HAP-1 (cell line): ENCODE results near the gene MYLK2.

Experiments
- DNase-seq, 2 experiments: peaks; one replicate each; pipeline ENCODE4 v3.0.0-alpha.2; 2016 to 2020; ENCODE audit warnings: low spot score in 2 of 2
- H3K27me3 ChIP-seq: fragments of 250-450 bp; sonication (Bioruptor Pico); 2 replicates; pipeline ENCODE4 v1.5.1; 2020; ENCODE audit warnings: low read depth, mild to moderate bottlenecking, moderate library complexity
- H3K36me3 ChIP-seq: fragments of 250-450 bp; sonication (Bioruptor Pico); replicated peaks from 2 replicates; pipeline ENCODE4 v1.5.1; 2020; ENCODE audit warnings: mild to moderate bottlenecking
- H3K4me1 ChIP-seq: fragments of 250-450 bp; sonication (Bioruptor Pico); 2 replicates; pipeline ENCODE4 v1.5.1; 2020; ENCODE audit warnings: mild to moderate bottlenecking
- H3K4me3 ChIP-seq: fragments of 250-450 bp; sonication (Bioruptor Pico); 2 replicates; pipeline ENCODE4 v1.5.1; 2020; ENCODE audit warnings: mild to moderate bottlenecking, moderate library complexity
- H3K9me3 ChIP-seq: fragments of 250-450 bp; sonication (Bioruptor Pico); 2 replicates; pipeline ENCODE4 v1.5.1; 2020; ENCODE audit warnings: mild to moderate bottlenecking, moderate library complexity
- in situ Hi-C: fragments of 300-500 bp; cut with MboI; formaldehyde crosslinking; loops from 3 replicates; pipeline ENCODE4 v1.14.3; 2020; ENCODE audit warnings: low sequenced_read_pairs, inconsistent platforms, mixed read lengths

Gene MYLK2

DNA sequence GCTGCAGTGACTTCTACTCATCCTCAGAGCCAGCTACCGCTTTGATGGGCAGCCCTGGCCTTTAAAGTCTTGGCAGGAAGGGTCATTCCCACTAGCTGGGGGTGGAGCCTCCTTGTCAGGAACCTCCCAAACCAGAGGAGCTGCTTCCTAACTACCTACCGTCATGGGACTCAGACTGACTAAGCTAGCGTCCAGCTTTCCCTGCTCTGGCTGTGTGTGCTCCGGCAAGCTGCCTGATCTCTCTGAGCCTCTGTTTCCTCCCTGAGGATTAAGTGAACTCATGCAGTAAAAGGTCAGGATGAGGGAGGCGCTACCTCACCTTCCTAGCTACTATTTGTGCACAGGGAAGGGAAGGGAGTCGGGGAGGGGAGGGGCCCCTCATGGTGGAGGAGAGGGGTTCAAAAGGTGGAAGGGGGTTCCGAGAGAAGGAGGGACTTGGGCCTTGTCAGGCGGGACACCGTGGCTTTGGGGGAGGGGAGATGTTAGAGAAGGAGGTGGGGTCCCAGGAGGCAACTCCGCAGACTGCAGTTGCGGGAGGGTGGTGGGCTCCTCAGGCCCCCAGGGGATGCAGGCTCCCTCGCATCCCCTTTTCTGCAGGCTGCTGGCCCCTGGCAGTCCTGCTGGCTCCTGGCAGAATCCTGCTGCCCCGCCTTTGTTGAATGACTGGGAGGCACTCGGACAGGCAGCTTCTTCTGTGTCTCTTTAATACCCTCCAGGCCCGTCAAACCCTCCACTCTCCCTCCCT lies 41.4 kb downstream of the MYLK2 start:
- Histone ChIP-seq H3K36me3 (no peaks in the 10 kb centered on the region), H3K4me1 (peaks cover 10% of the 10 kb centered on the region), H3K4me3 (peak overlapping the region; percentile 45), H3K27me3 (peaks cover 4% of the 10 kb centered on the region), H3K9me3 (no peaks in the 10 kb centered on the region)
- in situ Hi-C loops = loop anchor here (5.0 kb wide), 1 partner anchor 92 kb away; the partner anchor contains the start of gene PDRG1
- DNase-seq = peak in 1 of 2 experiments; percentile 20

DNA sequence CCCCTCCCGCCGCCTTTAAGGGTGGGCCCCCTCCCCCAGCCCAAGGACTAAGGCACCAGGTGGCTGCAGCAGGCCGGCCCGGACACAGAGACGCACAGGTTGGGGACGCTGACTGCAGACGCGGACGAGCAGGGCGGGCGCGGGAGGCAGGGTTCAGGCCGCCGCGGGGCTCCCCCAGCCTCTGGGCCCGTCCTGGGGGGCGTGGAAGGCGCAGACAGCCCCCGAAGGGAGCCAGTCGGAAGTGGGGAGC lies 41.9 kb downstream of the MYLK2 start:
- in situ Hi-C loops = loop anchor here (5.0 kb wide), 1 partner anchor 91 kb away; the partner anchor contains the start of gene PDRG1
- Histone ChIP-seq H3K4me3 (peak overlapping the region; percentile 45), H3K4me1 (peaks cover 10% of the 10 kb centered on the region), H3K27me3 (no peaks in the 10 kb centered on the region; the same call in 1 of the 2 replicates), H3K9me3 (no peaks in the 10 kb centered on the region), H3K36me3 (no peaks in the 10 kb centered on the region)
- DNase-seq = peak in 1 of 2 experiments; percentile 74

DNA sequence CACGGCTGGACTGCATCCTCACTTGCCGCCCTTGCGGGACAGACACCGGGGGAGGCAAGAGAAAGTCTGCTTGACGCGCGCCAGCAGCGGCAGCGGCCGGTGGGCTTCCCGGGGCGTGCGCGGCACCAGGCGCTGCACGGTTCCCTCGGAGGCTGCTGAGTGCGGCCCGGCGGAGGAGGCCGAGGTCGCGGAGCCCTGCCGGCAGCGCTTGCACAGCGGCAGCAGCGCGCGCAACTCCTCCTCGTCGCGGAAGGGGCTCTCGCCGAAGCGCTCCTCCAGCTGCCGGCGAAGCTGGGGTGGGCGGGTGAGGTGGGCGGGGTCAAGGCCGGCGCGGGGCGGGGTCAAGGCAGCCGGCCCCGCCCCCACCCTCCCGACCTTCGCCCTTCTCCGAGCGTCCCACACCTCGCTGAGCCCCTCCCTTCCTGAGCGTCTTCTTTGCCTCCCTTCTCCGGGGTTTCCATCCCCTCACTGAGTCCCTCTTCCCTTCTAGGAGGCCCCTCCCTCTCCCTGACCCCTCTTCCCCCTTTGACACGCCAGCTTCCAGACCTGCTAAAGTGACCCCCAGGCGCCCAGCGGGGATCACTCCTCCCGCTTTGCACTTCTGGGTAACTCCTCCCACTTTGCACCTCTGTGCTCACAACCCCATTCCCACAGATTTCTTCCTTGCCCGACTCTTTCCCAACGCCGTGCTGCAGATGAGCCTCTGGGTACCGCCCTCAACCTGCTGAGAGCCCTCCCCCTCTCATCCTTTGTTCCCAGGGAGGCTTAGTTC lies 42.4 kb downstream of the MYLK2 start:
- Histone ChIP-seq H3K27me3 (no peaks in the 10 kb centered on the region), H3K4me3 (peak overlapping the region; percentile 45), H3K9me3 (no peaks in the 10 kb centered on the region), H3K4me1 (peaks cover 10% of the 10 kb centered on the region), H3K36me3 (no peaks in the 10 kb centered on the region)
- peak; percentile 76 to 88 for DNase-seq
- in situ Hi-C loops = loop anchor here (5.0 kb wide), 1 partner anchor 91 kb away; the partner anchor contains the start of gene PDRG1

DNA sequence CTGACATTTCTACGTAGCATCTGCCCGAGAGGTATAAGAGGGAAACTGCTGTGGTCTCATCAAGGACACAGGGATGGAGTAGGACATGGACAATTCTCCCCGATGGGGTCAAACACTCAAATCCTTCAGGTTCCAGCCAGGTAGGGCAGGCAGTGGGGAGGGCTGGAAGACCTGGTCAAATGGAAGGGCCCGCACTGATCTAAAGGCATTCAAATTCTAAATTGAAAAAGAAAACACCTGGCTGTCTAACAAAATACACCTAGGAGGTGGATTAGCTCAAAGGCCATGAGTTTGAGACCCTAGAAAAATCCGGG lies 43.0 kb downstream of the MYLK2 start:
- Histone ChIP-seq H3K4me1 (peaks cover 10% of the 10 kb centered on the region), H3K9me3 (no peaks in the 10 kb centered on the region), H3K36me3 (no peaks in the 10 kb centered on the region), H3K27me3 (no peaks in the 10 kb centered on the region), H3K4me3 (peak overlapping the region; percentile 45)
- in situ Hi-C loops = loop anchor here (5.0 kb wide), 1 partner anchor 90 kb away; the partner anchor contains the start of gene PDRG1
- no peak for DNase-seq

DNA sequence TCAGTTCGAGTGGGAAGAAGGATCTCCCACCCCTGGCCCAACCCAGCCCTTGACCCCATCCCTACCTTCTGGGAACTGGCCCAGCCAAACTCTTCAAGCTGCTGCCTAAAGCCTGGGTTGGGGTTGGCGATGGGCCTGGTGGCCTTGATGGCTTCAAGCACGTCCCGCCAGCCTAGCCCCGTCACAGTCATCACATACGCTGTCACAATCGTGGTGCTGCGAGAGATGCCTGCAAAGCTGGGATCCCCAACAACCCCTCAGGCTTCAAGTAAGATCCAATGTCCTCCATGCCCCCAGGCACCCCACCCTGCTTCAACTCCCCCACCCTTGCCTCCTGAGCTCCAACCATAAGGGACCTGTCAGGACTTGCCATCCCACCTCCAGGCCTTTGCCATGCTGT lies 43.4 kb downstream of the MYLK2 start:
- Histone ChIP-seq H3K9me3 (no peaks in the 10 kb centered on the region), H3K36me3 (no peaks in the 10 kb centered on the region), H3K27me3 (no peaks in the 10 kb centered on the region), H3K4me3 (no peak overlapping the region), H3K4me1 (peaks cover 10% of the 10 kb centered on the region)
- in situ Hi-C loops = loop anchor here (5.0 kb wide), 1 partner anchor 90 kb away; the partner anchor contains the start of gene PDRG1
- DNase-seq = peak in 1 of 2 experiments; percentile 6

DNA sequence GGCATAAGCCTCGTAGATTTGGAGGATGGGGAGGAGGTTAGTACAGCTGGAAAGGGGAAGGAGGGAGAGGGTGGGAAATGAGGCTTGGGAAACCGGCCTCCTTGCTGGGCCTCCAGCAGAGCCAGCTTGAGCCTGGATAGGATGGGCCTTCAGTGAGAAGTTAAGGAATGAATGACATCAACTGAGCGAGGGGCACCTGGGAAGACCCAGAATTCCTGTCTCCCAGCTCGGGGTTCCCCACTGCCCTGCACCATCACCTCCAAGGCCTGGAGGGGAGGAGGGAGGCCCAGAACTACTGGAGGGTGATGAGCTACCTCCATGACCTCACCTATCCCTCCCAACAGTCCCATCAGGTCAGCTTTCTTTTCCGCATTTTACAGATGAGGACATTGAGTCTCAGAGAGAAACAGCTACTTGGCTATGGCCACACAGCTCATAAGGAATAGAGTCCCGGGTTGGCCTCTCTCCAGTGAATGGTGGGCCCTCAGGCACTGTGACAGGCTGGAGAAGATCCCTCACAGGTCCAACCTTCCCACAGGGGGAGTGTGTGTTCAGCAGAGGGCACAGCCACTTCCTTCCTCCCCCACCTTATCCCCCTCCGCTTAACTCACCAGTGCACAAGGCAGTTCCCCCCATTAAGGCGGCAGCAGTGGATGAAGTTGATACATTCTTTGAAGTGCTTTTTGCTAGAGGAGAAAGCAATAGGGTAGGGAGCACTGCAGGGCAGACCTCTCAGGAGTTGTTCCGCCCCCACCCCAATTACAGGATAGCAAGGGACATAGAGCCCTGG lies 44.3 kb downstream of the MYLK2 start:
- Histone ChIP-seq H3K4me1 (peaks cover 10% of the 10 kb centered on the region), H3K36me3 (no peaks in the 10 kb centered on the region), H3K9me3 (no peaks in the 10 kb centered on the region), H3K4me3 (no peak overlapping the region), H3K27me3 (no peaks in the 10 kb centered on the region)
- DNase-seq = no peak
- in situ Hi-C loops = loop anchor here (5.0 kb wide), 1 partner anchor 89 kb away; the partner anchor contains the start of gene PDRG1

DNA sequence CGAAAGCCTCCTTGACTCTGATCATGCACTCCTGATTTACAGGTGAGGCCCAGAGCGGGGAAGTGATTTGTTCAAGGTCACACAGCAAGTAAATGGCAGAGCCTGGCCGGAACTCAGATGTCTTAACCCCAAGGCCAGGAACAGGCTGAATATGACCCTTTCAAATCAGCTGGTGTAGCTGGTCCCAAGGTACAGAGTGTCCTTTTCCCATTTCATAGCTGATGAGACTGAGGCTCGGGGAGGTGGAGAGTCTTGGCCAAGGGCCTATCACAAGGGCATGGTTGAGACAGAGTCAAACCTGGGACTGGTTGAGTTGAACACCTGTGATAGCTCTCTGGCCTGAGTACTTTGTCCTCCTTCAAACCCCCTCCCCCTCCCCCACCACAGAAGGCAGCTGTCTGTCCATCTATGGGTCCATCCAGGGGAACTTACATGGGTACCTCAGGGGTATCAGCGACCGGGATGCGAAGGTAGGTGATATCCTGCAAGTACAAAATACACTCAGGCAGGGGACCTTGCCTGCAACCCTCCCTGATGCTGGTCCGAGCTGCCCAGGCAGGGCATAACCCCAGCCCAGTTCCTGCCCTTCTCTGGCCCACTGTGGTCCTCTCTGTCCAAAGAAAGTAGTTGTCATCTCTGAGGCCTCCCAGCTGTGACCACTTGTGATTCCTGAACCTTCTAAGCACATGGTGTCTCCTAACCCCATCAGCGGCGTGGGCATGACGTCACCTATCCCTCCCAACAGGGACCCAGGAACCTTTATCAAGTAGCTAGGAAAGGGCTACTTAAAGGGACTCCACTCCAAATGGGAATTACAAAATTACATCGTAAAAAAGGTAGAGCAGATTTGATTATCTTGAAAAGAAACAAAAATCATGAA lies 45.6 kb downstream of the MYLK2 start:
- DNase-seq = no peak
- Histone ChIP-seq H3K4me1 (peaks cover 14% of the 10 kb centered on the region), H3K36me3 (no peaks in the 10 kb centered on the region), H3K4me3 (no peak overlapping the region), H3K27me3 (no peaks in the 10 kb centered on the region), H3K9me3 (no peaks in the 10 kb centered on the region)
- in situ Hi-C loops = loop anchor here (5.0 kb wide), 1 partner anchor 88 kb away; the partner anchor contains the start of gene PDRG1

DNA sequence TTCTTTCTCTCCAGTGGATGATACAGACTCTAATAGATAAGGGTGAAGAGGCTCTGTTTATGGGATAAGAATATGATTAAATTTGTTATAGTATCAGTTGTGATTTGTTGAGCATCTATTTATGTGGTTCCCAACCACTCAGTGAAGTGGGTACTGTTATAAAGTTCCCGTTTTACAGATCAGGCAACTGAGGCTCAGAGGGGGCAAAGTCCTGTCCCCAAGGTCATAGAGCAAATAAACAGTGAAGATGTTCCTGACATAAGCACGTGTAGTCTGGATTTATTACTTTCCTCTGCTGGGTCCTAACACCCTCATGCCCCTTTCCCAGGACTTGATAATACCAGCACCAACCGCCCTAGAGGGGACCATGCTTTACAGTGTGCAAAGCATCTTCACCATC lies 47.1 kb downstream of the MYLK2 start:
- no peaks in the 10 kb centered on the region for H3K9me3 ChIP-seq
- H3K4me3 ChIP-seq = no peak overlapping the region
- DNase-seq = no peak
- in situ Hi-C loops = no loop called here
- H3K27me3 ChIP-seq = no peaks in the 10 kb centered on the region
- no peaks in the 10 kb centered on the region for H3K36me3 ChIP-seq
- peaks cover 12% of the 10 kb centered on the region for H3K4me1 ChIP-seq

DNA sequence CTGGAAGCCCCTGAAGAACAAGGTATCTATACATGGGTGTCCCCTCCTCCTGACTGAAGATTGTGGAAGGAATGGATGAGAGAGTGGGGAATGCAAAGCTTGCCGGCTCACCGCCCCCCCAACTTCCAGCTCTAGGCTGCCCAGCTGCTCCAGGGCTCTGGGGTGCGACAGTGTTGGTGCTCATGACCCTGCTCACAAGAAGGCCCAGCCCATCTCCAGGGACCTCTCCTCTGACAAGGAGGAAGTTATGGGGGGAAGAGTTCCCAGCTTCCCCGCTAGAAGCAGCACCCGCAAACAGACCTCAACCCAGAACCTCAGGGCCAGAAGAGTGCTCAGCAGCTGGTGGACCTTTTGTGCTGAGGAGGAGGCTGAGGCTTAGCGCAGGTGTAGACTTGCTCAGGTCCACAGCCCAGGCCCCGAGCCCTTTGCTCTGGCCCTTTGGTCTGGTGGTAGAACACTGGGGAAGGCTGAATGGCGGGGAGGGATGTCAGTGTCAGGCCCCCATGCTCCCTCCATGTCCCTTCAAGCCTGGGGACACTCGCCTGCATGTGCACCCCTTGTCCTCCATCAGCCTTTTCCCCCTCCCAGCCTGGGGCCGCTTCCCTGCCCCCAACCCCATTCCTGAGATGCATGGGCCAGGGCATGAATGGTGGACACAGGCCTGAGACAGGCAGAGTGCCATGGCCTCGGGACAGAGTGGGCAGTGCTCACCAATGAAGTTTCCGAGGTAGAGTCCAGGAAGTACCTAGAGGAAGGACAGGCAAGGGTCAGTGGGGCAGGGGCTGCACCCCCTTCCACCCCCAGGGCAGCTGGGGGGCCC lies 49.9 kb downstream of the MYLK2 start:
- no peak for DNase-seq
- in situ Hi-C loops = no loop called here
- H3K27me3 ChIP-seq = no peaks in the 10 kb centered on the region

DNA sequence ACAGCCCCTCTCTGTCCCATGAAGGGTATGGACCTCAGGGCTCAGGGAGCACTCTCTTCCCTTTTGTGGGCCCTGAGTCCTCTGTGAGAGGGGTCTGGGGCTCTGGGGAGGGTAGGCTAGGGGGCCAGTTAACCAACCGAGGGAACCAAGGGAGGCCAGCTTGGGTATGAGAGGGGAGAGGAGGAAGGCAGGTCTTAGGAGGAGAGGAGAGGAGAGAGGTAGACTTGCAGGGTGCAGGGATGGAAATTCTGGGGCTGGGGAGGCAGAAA lies 50.5 kb downstream of the MYLK2 start:
- H3K4me3 ChIP-seq = peak overlapping the region; percentile 50
- no peaks in the 10 kb centered on the region for H3K9me3 ChIP-seq
- no peaks in the 10 kb centered on the region for H3K27me3 ChIP-seq
- in situ Hi-C loops = no loop called here
- no peaks in the 10 kb centered on the region for H3K36me3 ChIP-seq
- peaks cover 6% of the 10 kb centered on the region for H3K4me1 ChIP-seq
- no peak for DNase-seq

More for the DNA sequence above, 49.9 kb downstream of the MYLK2 start:
- H3K9me3 ChIP-seq = no peaks in the 10 kb centered on the region
- H3K4me1 ChIP-seq = peaks cover 6% of the 10 kb centered on the region
- H3K36me3 ChIP-seq = no peaks in the 10 kb centered on the region
- H3K4me3 ChIP-seq = peak overlapping the region; percentile 50

DNA sequence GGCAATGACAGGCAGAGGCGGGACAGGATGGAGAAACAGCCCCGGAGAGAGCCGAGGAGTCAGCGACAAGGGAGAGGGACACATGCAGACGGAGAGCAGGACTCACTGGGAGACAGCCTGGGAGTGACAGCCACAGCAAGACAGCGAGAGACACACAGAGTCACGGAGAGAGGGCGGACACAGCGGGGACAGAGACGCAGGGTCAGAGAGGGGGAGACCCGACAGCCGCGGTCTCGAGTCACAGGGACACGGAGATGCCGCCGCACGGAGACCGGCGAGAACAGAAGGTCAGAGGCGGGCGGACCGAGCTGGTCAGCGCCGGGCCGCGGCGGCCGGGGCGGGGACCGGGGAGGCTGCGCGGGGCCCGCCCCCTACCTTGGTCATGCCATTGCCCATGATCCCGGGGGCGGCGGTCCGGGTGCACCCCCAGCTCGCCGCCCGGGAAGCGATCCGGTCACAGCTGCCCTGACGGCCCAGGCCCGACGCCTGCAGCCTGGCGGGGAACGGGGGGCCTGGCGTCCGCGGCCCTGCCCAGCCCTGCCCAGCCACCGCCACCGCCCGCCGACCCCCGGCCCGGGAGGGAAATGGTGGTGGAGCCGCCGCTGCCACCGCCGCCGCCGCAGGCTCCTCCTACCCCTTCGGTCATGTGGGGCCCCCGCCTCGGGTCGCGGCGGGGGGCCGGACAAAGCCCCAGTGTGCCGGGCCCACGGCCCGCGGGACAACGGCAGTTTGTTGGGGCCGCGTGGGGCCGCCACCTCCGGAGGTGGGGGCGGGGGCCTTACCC lies 51.0 kb downstream of the MYLK2 start, which contains the start of the genes DUSP15 and TTLL9:
Gene DUSP15, minus strand, starts transcription at position 586 of the 784 bp plus-strand sequence. Its CDS starts 190 bp downstream, at position 396.
Gene TTLL9, plus strand, starts transcription at position 693 of the 784 bp plus-strand sequence. CDS start 493 bp downstream, outside the sequence.
- Histone ChIP-seq H3K4me1 (peaks cover 6% of the 10 kb centered on the region), H3K4me3 (peak within 1 kb of the TSS; percentile 50), H3K36me3 (no peaks in the 10 kb centered on the region), H3K27me3 (no peaks in the 10 kb centered on the region), H3K9me3 (no peaks in the 10 kb centered on the region)
- in situ Hi-C loops = no loop called here
- DNase-seq = peak; percentile 33 to 69
